H1 (cell line): ENCODE measurements around the gene MIA3. TPM values are rescaled to one million over a fixed set of nuclear protein-coding genes. Genes with fewer than 3 reads are reported as not detected.
A peak's percentile ranks its signal among the peaks of the same experiment; 100 is the strongest.

Experiments used
- CEBPB ChIP-seq: IDR thresholded peaks from 2 replicates; pipeline ENCODE4 v1.6.1; 2012; ENCODE audit warnings: low read depth, low read length
- CHD1 ChIP-seq: IDR thresholded peaks from 2 replicates; pipeline ENCODE4 v1.6.1; 2012; ENCODE audit warnings: low read depth, low read length, improper control_type of control experiment
- CHD7 ChIP-seq: fragments of 300-600 bp; sonication (generic); IDR thresholded peaks from 2 replicates; pipeline ENCODE4 v1.7.1; 2012; ENCODE audit warnings: low read length, moderate library complexity, mild to moderate bottlenecking, inconsistent platforms; ENCODE audit not compliant: insufficient replicate concordance
- EZH2 ChIP-seq: fragments of 200-600 bp; sonication (generic); IDR thresholded peaks from 2 replicates; pipeline ENCODE4 v1.7.1; 2012; ENCODE audit warnings: low read depth, mild to moderate bottlenecking, moderate library complexity, low read length, inconsistent platforms; ENCODE audit not compliant: severe bottlenecking
- FOSL1 ChIP-seq: IDR thresholded peaks from 2 replicates; pipeline ENCODE4 v1.6.1; 2011; ENCODE audit warnings: mild to moderate bottlenecking, low read depth, low read length, moderate library complexity; ENCODE audit not compliant: insufficient read depth
- GTF2F1 ChIP-seq: IDR thresholded peaks from 2 replicates; pipeline ENCODE4 v1.6.1; 2012; ENCODE audit warnings: low read depth, low read length, improper control_type of control experiment, borderline replicate concordance
- JUN ChIP-seq: IDR thresholded peaks from 2 replicates; pipeline ENCODE4 v1.6.1; 2011; ENCODE audit warnings: low read depth, mild to moderate bottlenecking, improper control_type of control experiment, low read length
- JUND ChIP-seq: IDR thresholded peaks from 2 replicates; pipeline ENCODE4 v1.6.1; 2011; ENCODE audit warnings: mild to moderate bottlenecking, improper control_type of control experiment, low read length
- SAP30 ChIP-seq: fragments of 300-600 bp; sonication (generic); IDR thresholded peaks from 2 replicates; pipeline ENCODE4 v1.7.1; 2012; ENCODE audit warnings: low read length, moderate library complexity, mild to moderate bottlenecking, inconsistent platforms; ENCODE audit not compliant: insufficient read depth, insufficient replicate concordance
- TEAD4 ChIP-seq: IDR thresholded peaks from 2 replicates; pipeline ENCODE4 v1.6.1; 2012; ENCODE audit warnings: low read depth, low read length, inconsistent platforms, mixed read lengths
- YY1 ChIP-seq: IDR thresholded peaks from 2 replicates; pipeline ENCODE4 v1.6.1; 2011; ENCODE audit warnings: low read depth, mild to moderate bottlenecking, low read length
- polyA plus RNA-seq, 7 experiments: library from polyadenylated mRNA; depleted of rRNA in 3 of 7; stranded (reverse) in 5 of 7; unstranded in 2 of 7; fragments of >200 nt in 5 of 7; fragments of 200-250 nt in 2 of 7; gene quantifications; 1 replicate in 5 of 7; 2 replicates in 1 of 7; 4 replicates in 1 of 7; pipeline versions ENCODE4 v1.2.1 to v1.2.3, GENCODE V29; 2011 to 2013; ENCODE audit warnings: missing spikeins in 2 of 7, mixed read lengths in 2 of 7
- total RNA-seq: library from RNA; stranded (reverse); fragmentation: NEBNext Ultra II Directional; extraction: Animal tissue kit (Norgen Biotek cat#: 25700); gene quantifications from 2 replicates; pipeline ENCODE4 v1.2.1, GENCODE V29; 2021

MIA3 gene
- total and polyA plus RNA-seq, 2 of the 8 experiments (the other 6 are each of a cell fraction or from before 2014, with no cell fraction given), result 69.0 to 105 TPM

- TF ChIP-seq JUN (no peak), EZH2 (no peak), JUND (peak; percentile 89), FOSL1 (no peak), GTF2F1 (no peak; the same call in 1 of the 2 replicates), YY1 (peak; percentile 38; the same call in 1 of the 2 replicates), TEAD4 (no peak), CEBPB (no peak), CHD1 (peak; percentile 85), CHD7 (no peak), SAP30 (peak; percentile 95)
Observed at GRCh38 chr1:222643938-222644635, 26.2 kb downstream of the MIA3 start (continued).
